WTC11 (cell line): ENCODE data around the gene CDX1. TPM values are rescaled to one million over a fixed set of nuclear protein-coding genes. Genes with fewer than 3 reads are reported as not detected.

Experiments used
- ATAC-seq: fragments of 200-7000 bp; cut with Tn5 transposase; 2 replicates; pipeline ENCODE4 v1.10.0; 2021; ENCODE audit warnings: mild to moderate bottlenecking, moderate library complexity
- CTCF ChIA-PET: fragments of 300-600 bp; sonication (Branson Sonifier 250); formaldehyde crosslinking; loops from one replicate; lab custom pipeline; 2021; ENCODE audit warnings: antibody characterized with exemption; lab: Charles Lee
- POLR2A ChIA-PET: fragments of 350-600 bp; sonication (Branson Sonifier 250); formaldehyde crosslinking; loops from one replicate; lab custom pipeline; 2021; ENCODE audit warnings: antibody characterized with exemption; lab: Charles Lee
- DNase-seq: peaks from one replicate; pipeline ENCODE4 v3.0.0; 2021; ENCODE audit warnings: low spot score
- H3K27ac Mint-ChIP-seq: 2 replicates; pipeline ENCODE4 v1.8.0; 2021; ENCODE audit warnings: mixed read lengths
- H3K27me3 Mint-ChIP-seq: 2 replicates; pipeline ENCODE4 v1.8.0; 2021; ENCODE audit warnings: low read depth, mild to moderate bottlenecking, moderate library complexity, mixed read lengths
- H3K36me3 Mint-ChIP-seq: 2 replicates; pipeline ENCODE4 v1.8.0; 2021; ENCODE audit warnings: mixed read lengths
- H3K4me1 Mint-ChIP-seq: 2 replicates; pipeline ENCODE4 v1.8.0; 2022; ENCODE audit warnings: mixed read lengths
- H3K4me3 Mint-ChIP-seq: 2 replicates; pipeline ENCODE4 v1.8.0; 2021; ENCODE audit warnings: mild to moderate bottlenecking, moderate library complexity, mixed read lengths
- H3K9me3 Mint-ChIP-seq: 2 replicates; pipeline ENCODE4 v1.8.0; 2021; ENCODE audit warnings: mixed read lengths
- ATF1 ChIP-seq: sonication (generic); formaldehyde crosslinking; IDR thresholded peaks from 2 replicates; pipeline ENCODE4 v1.8.1; 2023; ENCODE audit warnings: mild to moderate bottlenecking, moderate library complexity, missing genetic modification reagents
- CBFB ChIP-seq: sonication (generic); formaldehyde crosslinking; IDR thresholded peaks from 2 replicates; pipeline ENCODE4 v1.8.1; 2022; ENCODE audit warnings: mild to moderate bottlenecking, low read depth, missing genetic modification reagents
- ETV6 ChIP-seq: sonication (generic); formaldehyde crosslinking; IDR thresholded peaks from 2 replicates; pipeline ENCODE4 v1.8.1; 2022; ENCODE audit warnings: mild to moderate bottlenecking, missing genetic modification reagents
- GRHL2 ChIP-seq: fragments of 250-450 bp; sonication (Bioruptor Pico); IDR thresholded peaks from 2 replicates; pipeline ENCODE4 v1.8.0; 2022; ENCODE audit warnings: mild to moderate bottlenecking, moderate library complexity; ENCODE audit not compliant: insufficient replicate concordance, severe bottlenecking
- MXD4 ChIP-seq: fragments of 250-450 bp; sonication (Bioruptor Pico); IDR thresholded peaks from 2 replicates; pipeline ENCODE4 v1.8.0; 2021; ENCODE audit warnings: mild to moderate bottlenecking, moderate library complexity, borderline replicate concordance
- OVOL2 ChIP-seq: fragments of 250-450 bp; sonication (Bioruptor Pico); IDR thresholded peaks from 2 replicates; pipeline ENCODE4 v1.9.0; 2021; ENCODE audit warnings: mild to moderate bottlenecking, borderline replicate concordance
- PRRX2 ChIP-seq: fragments of 250-450 bp; sonication (Bioruptor Pico); IDR thresholded peaks from 2 replicates; pipeline ENCODE4 v1.8.0; 2021; ENCODE audit warnings: mild to moderate bottlenecking
- ZNF121 ChIP-seq: sonication (generic); formaldehyde crosslinking; IDR thresholded peaks from 2 replicates; pipeline ENCODE4 v1.8.0; 2023; ENCODE audit warnings: missing genetic modification reagents
- ZNF317 ChIP-seq: sonication (generic); formaldehyde crosslinking; IDR thresholded peaks from 2 replicates; pipeline ENCODE4 v1.8.1; 2023; ENCODE audit warnings: low read depth, mild to moderate bottlenecking, moderate library complexity, missing genetic modification reagents, borderline replicate concordance
- ZNF396 ChIP-seq: fragments of 250-450 bp; sonication (Bioruptor Pico); IDR thresholded peaks from 2 replicates; pipeline ENCODE4 v1.8.0; 2021; ENCODE audit warnings: mild to moderate bottlenecking, moderate library complexity, borderline replicate concordance
- total RNA-seq: library from RNA; stranded (reverse); gene quantifications from 3 replicates; pipeline ENCODE4 v1.2.3, GENCODE V29; 2021
- TF ChIP-seq, protein P1 (sequence below): sonication (generic); formaldehyde crosslinking; IDR thresholded peaks from 2 replicates; pipeline ENCODE4 v1.8.0; 2023; ENCODE audit warnings: mild to moderate bottlenecking, missing genetic modification reagents
- TF ChIP-seq, protein P2 (sequence below): sonication (generic); formaldehyde crosslinking; IDR thresholded peaks from 2 replicates; pipeline ENCODE4 v1.8.1; 2022; ENCODE audit warnings: low read depth, mild to moderate bottlenecking, moderate library complexity, missing genetic modification reagents, borderline replicate concordance
- TF ChIP-seq, protein P3 (sequence below): sonication (generic); formaldehyde crosslinking; IDR thresholded peaks from 2 replicates; pipeline ENCODE4 v1.8.1; 2023; ENCODE audit warnings: mild to moderate bottlenecking, missing genetic modification reagents, moderate library complexity
- TF ChIP-seq, protein P4 (sequence below): fragments of 250-450 bp; sonication (Bioruptor Pico); IDR thresholded peaks from 2 replicates; pipeline ENCODE4 v1.9.0; 2021; ENCODE audit warnings: moderate library complexity, mild to moderate bottlenecking, inconsistent platforms, borderline replicate concordance
- TF ChIP-seq, protein P5 (sequence below): sonication (generic); formaldehyde crosslinking; IDR thresholded peaks from 2 replicates; pipeline ENCODE4 v1.8.1; 2023; ENCODE audit warnings: mild to moderate bottlenecking, missing genetic modification reagents, borderline replicate concordance
- TF ChIP-seq, protein P6 (sequence below): fragments of 250-450 bp; sonication (Bioruptor Pico); IDR thresholded peaks from 2 replicates; pipeline ENCODE4 v1.8.0; 2021; ENCODE audit warnings: mild to moderate bottlenecking

CDX1 gene
- total RNA-seq, 1 experiment from 2014 or later = 0.13 TPM

DNA sequence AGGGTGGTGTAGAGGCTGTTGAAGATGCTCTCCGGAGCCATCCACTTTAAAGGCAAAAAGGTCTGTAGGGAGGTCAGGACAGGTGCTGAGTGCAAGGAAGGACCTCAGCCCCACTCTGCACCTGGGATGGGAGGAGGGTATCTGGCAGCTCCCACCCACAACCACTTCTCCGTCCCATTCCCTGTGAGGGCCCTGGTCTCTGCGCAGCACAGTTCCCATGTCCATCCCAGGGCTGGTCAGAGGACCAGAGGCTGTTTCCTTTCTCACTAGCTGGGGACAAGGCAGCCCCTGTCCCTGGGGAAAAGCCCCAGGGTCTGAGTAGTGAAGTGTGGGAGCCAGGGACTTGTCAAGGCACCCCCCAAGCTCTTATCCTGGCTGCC lies 46.5 kb upstream of the CDX1 start (continued):
- TF ChIP-seq, protein P1, sequence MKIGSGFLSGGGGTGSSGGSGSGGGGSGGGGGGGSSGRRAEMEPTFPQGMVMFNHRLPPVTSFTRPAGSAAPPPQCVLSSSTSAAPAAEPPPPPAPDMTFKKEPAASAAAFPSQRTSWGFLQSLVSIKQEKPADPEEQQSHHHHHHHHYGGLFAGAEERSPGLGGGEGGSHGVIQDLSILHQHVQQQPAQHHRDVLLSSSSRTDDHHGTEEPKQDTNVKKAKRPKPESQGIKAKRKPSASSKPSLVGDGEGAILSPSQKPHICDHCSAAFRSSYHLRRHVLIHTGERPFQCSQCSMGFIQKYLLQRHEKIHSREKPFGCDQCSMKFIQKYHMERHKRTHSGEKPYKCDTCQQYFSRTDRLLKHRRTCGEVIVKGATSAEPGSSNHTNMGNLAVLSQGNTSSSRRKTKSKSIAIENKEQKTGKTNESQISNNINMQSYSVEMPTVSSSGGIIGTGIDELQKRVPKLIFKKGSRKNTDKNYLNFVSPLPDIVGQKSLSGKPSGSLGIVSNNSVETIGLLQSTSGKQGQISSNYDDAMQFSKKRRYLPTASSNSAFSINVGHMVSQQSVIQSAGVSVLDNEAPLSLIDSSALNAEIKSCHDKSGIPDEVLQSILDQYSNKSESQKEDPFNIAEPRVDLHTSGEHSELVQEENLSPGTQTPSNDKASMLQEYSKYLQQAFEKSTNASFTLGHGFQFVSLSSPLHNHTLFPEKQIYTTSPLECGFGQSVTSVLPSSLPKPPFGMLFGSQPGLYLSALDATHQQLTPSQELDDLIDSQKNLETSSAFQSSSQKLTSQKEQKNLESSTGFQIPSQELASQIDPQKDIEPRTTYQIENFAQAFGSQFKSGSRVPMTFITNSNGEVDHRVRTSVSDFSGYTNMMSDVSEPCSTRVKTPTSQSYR (CRISPR knock-in tag) = no peak
- no peak for TF ChIP-seq ZNF317 (CRISPR knock-in tag)
- TF ChIP-seq, protein P2, sequence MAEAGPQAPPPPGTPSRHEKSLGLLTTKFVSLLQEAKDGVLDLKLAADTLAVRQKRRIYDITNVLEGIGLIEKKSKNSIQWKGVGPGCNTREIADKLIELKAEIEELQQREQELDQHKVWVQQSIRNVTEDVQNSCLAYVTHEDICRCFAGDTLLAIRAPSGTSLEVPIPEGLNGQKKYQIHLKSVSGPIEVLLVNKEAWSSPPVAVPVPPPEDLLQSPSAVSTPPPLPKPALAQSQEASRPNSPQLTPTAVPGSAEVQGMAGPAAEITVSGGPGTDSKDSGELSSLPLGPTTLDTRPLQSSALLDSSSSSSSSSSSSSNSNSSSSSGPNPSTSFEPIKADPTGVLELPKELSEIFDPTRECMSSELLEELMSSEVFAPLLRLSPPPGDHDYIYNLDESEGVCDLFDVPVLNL (CRISPR knock-in tag) = no peak

DNA sequence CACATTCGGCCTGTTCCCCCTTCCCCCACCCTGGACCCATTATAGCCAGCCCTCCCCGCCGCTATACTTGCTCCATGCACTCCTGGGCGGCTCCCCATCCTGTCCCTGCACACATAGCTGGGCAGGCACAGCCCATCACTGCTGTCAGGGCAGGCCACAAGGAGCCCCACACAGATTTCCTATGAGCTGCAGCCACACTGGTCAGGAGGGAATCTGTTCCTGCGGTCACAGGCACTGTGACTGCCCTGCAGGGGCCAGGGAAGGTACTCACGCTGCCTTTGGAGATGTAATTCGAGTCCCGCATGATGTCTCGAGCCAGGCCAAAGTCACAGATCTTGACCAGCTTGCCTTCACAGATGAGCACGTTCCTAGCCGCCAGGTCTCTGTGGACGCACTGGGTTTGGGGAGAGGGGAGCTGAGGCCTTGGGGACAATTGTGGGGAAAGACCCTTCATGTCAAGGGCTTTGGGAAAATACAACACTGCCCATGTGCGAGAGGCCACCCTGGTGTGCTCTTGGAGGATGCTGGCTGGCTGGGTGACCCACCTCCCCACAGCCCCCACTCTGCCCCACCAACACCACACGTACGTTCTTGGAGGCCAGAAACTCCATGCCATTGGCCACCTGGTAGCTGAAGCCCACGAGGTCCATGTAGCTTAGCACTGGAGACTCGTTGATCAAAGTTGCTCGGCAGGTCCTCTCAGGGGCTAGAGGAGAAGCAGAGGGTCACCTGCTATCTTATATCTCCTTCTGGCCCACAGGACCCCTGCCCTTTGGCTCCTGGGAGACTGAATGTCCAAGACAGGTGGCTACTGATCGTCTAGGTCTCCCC lies 45.7 kb upstream of the CDX1 start:
- no peak overlapping the region for H3K27ac Mint-ChIP-seq
- ChIA-PET CTCF (interaction anchor here (0.8 kb wide), 1 partner anchor 55 kb away, joined by 3 read pairs; no protein-coding TSS in a partner anchor), POLR2A (no interaction called here)
- no peaks in the 10 kb centered on the region for H3K36me3 Mint-ChIP-seq
- ATAC-seq = no peak; the same call in 1 of the 2 replicates
- no peak overlapping the region for H3K4me3 Mint-ChIP-seq
- DNase-seq = no peak
- H3K4me1 Mint-ChIP-seq = peaks cover 10% of the 10 kb centered on the region
- H3K9me3 Mint-ChIP-seq = no peaks in the 10 kb centered on the region
- no peaks in the 10 kb centered on the region for H3K27me3 Mint-ChIP-seq
- TF ChIP-seq OVOL2 (CRISPR knock-in tag) (no peak), CBFB (no peak), PRRX2 (CRISPR knock-in tag) (no peak), ATF1 (CRISPR knock-in tag) (no peak), ETV6 (CRISPR knock-in tag) (no peak), ZNF396 (no peak), GRHL2 (CRISPR knock-in tag) (no peak), ZNF121 (CRISPR knock-in tag) (no peak), MXD4 (CRISPR knock-in tag) (no peak)
- TF ChIP-seq, protein P3, sequence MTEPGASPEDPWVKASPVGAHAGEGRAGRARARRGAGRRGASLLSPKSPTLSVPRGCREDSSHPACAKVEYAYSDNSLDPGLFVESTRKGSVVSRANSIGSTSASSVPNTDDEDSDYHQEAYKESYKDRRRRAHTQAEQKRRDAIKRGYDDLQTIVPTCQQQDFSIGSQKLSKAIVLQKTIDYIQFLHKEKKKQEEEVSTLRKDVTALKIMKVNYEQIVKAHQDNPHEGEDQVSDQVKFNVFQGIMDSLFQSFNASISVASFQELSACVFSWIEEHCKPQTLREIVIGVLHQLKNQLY (CRISPR knock-in tag) = no peak
- TF ChIP-seq, protein P4, sequence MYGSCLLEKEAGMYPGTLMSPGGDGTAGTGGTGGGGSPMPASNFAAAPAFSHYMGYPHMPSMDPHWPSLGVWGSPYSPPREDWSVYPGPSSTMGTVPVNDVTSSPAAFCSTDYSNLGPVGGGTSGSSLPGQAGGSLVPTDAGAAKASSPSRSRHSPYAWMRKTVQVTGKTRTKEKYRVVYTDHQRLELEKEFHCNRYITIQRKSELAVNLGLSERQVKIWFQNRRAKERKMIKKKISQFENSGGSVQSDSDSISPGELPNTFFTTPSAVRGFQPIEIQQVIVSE = no peak
- TF ChIP-seq, protein P5, sequence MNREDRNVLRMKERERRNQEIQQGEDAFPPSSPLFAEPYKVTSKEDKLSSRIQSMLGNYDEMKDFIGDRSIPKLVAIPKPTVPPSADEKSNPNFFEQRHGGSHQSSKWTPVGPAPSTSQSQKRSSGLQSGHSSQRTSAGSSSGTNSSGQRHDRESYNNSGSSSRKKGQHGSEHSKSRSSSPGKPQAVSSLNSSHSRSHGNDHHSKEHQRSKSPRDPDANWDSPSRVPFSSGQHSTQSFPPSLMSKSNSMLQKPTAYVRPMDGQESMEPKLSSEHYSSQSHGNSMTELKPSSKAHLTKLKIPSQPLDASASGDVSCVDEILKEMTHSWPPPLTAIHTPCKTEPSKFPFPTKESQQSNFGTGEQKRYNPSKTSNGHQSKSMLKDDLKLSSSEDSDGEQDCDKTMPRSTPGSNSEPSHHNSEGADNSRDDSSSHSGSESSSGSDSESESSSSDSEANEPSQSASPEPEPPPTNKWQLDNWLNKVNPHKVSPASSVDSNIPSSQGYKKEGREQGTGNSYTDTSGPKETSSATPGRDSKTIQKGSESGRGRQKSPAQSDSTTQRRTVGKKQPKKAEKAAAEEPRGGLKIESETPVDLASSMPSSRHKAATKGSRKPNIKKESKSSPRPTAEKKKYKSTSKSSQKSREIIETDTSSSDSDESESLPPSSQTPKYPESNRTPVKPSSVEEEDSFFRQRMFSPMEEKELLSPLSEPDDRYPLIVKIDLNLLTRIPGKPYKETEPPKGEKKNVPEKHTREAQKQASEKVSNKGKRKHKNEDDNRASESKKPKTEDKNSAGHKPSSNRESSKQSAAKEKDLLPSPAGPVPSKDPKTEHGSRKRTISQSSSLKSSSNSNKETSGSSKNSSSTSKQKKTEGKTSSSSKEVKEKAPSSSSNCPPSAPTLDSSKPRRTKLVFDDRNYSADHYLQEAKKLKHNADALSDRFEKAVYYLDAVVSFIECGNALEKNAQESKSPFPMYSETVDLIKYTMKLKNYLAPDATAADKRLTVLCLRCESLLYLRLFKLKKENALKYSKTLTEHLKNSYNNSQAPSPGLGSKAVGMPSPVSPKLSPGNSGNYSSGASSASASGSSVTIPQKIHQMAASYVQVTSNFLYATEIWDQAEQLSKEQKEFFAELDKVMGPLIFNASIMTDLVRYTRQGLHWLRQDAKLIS (CRISPR knock-in tag) = no peak
- TF ChIP-seq, protein P6, sequence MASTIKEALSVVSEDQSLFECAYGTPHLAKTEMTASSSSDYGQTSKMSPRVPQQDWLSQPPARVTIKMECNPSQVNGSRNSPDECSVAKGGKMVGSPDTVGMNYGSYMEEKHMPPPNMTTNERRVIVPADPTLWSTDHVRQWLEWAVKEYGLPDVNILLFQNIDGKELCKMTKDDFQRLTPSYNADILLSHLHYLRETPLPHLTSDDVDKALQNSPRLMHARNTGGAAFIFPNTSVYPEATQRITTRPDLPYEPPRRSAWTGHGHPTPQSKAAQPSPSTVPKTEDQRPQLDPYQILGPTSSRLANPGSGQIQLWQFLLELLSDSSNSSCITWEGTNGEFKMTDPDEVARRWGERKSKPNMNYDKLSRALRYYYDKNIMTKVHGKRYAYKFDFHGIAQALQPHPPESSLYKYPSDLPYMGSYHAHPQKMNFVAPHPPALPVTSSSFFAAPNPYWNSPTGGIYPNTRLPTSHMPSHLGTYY (CRISPR knock-in tag) = no peak
